Liver (tissue), 9 donors: Measurements from ENCODE around the gene TFDP2. TPM values are rescaled to one million over a fixed set of nuclear protein-coding genes. Genes with fewer than 3 reads are reported as not detected.

Experiments used
- DNase-seq: peaks from one replicate; pipeline ENCODE4 v3.0.0-alpha.2; 2017; ENCODE audit warnings: low spot score
- H3K27ac ChIP-seq, 2 donors: one replicate each; pipeline ENCODE4 v1.7.0; 2013; ENCODE audit warnings: inconsistent platforms in 2 of 2, low read length in 2 of 2, control low read depth in 1 of 2, low read depth in 1 of 2, mild to moderate bottlenecking in 1 of 2
- H3K27me3 ChIP-seq, 4 donors: one replicate each; pipeline versions ENCODE4 v1.6.1 to v1.7.0; 2013; ENCODE audit warnings: low read length in 3 of 4, inconsistent platforms in 1 of 4, mild to moderate bottlenecking in 1 of 4, moderate library complexity in 1 of 4; ENCODE audit not compliant: control insufficient read depth in 4 of 4, insufficient read depth in 4 of 4
- H3K36me3 ChIP-seq, 4 donors: one replicate each; pipeline versions ENCODE4 v1.6.1 to v1.7.0; 2013; ENCODE audit warnings: low read length in 3 of 4, mild to moderate bottlenecking in 3 of 4, low read depth in 1 of 4, moderate library complexity in 1 of 4; ENCODE audit not compliant: control insufficient read depth in 4 of 4, insufficient read depth in 3 of 4
- H3K4me1 ChIP-seq, 4 donors: one replicate each; pipeline versions ENCODE4 v1.6.1 to v1.7.0; 2013; ENCODE audit warnings: low read length in 3 of 4, mild to moderate bottlenecking in 3 of 4, moderate library complexity in 1 of 4; ENCODE audit not compliant: control insufficient read depth in 4 of 4, insufficient read depth in 4 of 4
- H3K4me3 ChIP-seq, 3 donors: one replicate each; pipeline versions ENCODE4 v1.6.1 to v1.7.0; 2013; ENCODE audit warnings: low read length in 3 of 3, control low read depth in 1 of 3, low read depth in 1 of 3, mild to moderate bottlenecking in 1 of 3
- H3K9ac ChIP-seq, 2 donors: one replicate each; pipeline ENCODE4 v1.7.0; 2013; ENCODE audit warnings: low read length in 2 of 2, mild to moderate bottlenecking in 2 of 2, moderate library complexity in 2 of 2, control low read depth in 1 of 2, low read depth in 1 of 2
- H3K9me3 ChIP-seq, 4 donors: one replicate each; pipeline versions ENCODE4 v1.6.1 to v1.7.0; 2013; ENCODE audit warnings: low read length in 3 of 4; ENCODE audit not compliant: control insufficient read depth in 4 of 4
- ATF3 ChIP-seq: IDR thresholded peaks from 2 replicates; pipeline ENCODE4 v1.6.1; 2016; ENCODE audit warnings: antibody characterized with exemption
- EGR1 ChIP-seq, 2 donors: IDR thresholded peaks; 2 replicates each; pipeline ENCODE4 v1.6.1; 2016 to 2018; ENCODE audit warnings: antibody characterized with exemption in 2 of 2, low read depth in 2 of 2
- FOXA1 ChIP-seq: IDR thresholded peaks from 2 replicates; pipeline ENCODE4 v1.6.1; 2016; ENCODE audit warnings: antibody characterized with exemption
- FOXA2 ChIP-seq: IDR thresholded peaks from 2 replicates; pipeline ENCODE4 v1.6.1; 2016; ENCODE audit warnings: antibody characterized with exemption
- HNF4G ChIP-seq: IDR thresholded peaks from 2 replicates; pipeline ENCODE4 v1.6.1; 2016; ENCODE audit warnings: antibody characterized with exemption
- JUND ChIP-seq, 2 donors: IDR thresholded peaks; 2 replicates each; pipeline ENCODE4 v1.6.1; 2016; ENCODE audit warnings: antibody characterized with exemption in 2 of 2
- RAD21 ChIP-seq, 2 donors: IDR thresholded peaks; 2 replicates each; pipeline ENCODE4 v1.6.1; 2016; ENCODE audit warnings: antibody characterized with exemption in 2 of 2, mild to moderate bottlenecking in 2 of 2
- REST ChIP-seq: IDR thresholded peaks from 2 replicates; pipeline ENCODE4 v1.6.1; 2016; ENCODE audit warnings: antibody characterized with exemption, mild to moderate bottlenecking
- RXRA ChIP-seq, 2 donors: IDR thresholded peaks; 2 replicates each; pipeline ENCODE4 v1.6.1; 2017 to 2018; ENCODE audit warnings: antibody characterized with exemption in 2 of 2, mild to moderate bottlenecking in 1 of 2
- SP1 ChIP-seq: IDR thresholded peaks from 2 replicates; pipeline ENCODE4 v1.6.1; 2018; ENCODE audit warnings: antibody characterized with exemption, mild to moderate bottlenecking
- YY1 ChIP-seq: IDR thresholded peaks from 2 replicates; pipeline ENCODE4 v1.6.1; 2016; ENCODE audit warnings: antibody characterized with exemption, mild to moderate bottlenecking
- ZBTB33 ChIP-seq: IDR thresholded peaks from 2 replicates; pipeline ENCODE4 v1.6.1; 2016; ENCODE audit warnings: antibody characterized with exemption
- WGBS: extraction: QIAGEN DNeasy Blood & Tissue Kit; methylation state at CpG from one replicate; pipeline ENCODE4 v1.1.7; 2013; 5-methylcytosine and 5-hydroxymethylcytosine counted together
- polyA plus RNA-seq, 2 donors: library from polyadenylated mRNA; stranded (reverse) in 1 of 2; unstranded in 1 of 2; fragments of 200-250 nt in 1 of 2; fragments of >200 nt in 1 of 2; fragmentation: Nextera tagmentation in 1 of 2; extraction: Ambion mirVana in 1 of 2; gene quantifications; one replicate each; pipeline versions ENCODE4 v1.2.1 to v1.2.3, GENCODE V29; 2013 to 2015
- total RNA-seq, 2 donors: library from RNA; depleted of rRNA; stranded (reverse); fragments of >200 nt; gene quantifications; one replicate each; pipeline ENCODE4 v1.2.3, GENCODE V29; 2014
- TF ChIP-seq, protein P1 (sequence below): fragments of 150-350 bp; IDR thresholded peaks from 2 replicates; pipeline ENCODE4 v1.5.1; 2017; ENCODE audit warnings: improper control_type of control experiment, low read depth, low read length; ENCODE audit not compliant: missing input control
- TF ChIP-seq, protein P2 (sequence below): IDR thresholded peaks from 2 replicates; pipeline ENCODE4 v1.6.1; 2016; ENCODE audit warnings: antibody characterized with exemption
- donor health status: healthy.
- donor health status: healthy.
- donor health status: healthy.
- donor health status: healthy.
- donor health status: healthy.

The TFDP2 gene
- total and polyA plus RNA-seq, 4 donors, result 8.0 to 52.0 (median 29.7) TPM

DNA sequence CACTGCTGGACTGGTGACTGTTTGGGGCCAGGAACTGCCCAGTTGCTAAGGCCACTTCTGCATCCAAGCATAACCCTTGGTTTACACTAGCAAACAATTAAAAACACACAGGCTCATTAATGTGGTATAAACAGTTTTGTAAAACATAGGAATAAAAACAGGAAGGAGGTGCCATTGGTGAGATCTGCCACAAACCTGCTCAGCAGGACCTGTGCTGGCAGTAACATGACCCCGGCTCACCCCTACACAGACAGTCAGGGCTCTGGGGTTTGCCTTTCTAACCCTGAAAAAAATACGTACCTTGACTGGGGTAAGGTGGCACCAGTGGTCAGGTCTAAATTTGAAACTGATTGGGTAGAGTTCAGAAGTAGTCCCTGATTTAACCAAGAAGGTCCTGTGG lies 196.7 kb downstream of the TFDP2 start (continued):
- no peak for TF ChIP-seq ZBTB33

DNA sequence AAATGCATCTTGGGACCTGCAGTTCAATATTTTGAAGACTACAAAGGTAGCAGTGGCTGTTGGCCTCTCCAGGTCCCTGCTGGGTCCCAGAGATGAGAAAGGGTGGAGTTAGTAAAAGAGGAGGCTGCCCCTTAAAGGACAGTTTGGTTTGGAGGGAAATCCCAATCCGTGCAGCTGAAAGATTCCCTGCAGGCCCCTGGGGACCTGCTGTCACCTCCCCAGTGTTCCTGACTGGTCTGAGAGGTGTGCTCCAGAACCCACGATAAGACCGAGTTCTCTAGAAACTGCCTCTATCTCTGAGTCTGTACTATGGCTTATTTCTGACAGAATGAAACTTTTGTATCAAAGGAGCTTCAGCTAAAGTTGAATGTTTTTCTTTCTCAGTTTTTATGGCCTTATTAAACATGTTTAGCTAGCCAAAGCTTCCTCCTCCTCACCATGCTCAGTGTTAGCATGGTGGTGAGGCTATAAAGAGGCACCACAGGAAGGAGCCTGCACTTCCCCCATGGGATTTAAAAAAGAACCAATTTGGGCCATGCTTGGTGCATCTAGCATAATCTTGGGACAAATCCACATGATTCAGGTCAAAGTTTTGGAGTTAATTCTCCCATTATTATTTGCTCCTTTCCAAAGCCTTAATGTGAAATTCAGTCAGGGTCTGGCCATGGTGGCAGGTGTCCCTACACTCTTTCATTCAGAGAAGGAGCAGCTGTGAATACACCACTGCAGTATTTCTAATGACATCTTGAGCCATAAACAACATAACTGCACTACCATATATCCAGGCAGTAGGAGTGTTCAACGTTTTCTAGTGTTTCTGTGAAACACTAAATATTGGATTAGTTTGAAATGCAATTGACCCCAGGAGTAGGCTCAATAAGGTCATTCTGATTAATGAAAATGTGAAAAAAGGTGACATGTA lies 198.5 kb downstream of the TFDP2 start:
- no peak overlapping the region for H3K9ac ChIP-seq
- H3K36me3 ChIP-seq, result peaks cover 5 to 15% (median 6%) of the 10 kb centered on the region in 4 donors
- TF ChIP-seq YY1 (no peak), ATF3 (no peak), ZBTB33 (no peak), HNF4G (no peak), JUND (IDR thresholded peaks at IDR 0.05) (no peak), FOXA1 (no peak)
- no peaks in the 10 kb centered on the region for H3K27me3 ChIP-seq
- H3K4me3 ChIP-seq, result no peak overlapping the region
- H3K9me3 ChIP-seq, result no peaks in the 10 kb centered on the region
- H3K4me1 ChIP-seq, result no peaks in the 10 kb centered on the region
- no peak for DNase-seq
- H3K27ac ChIP-seq, result no peak overlapping the region
- 77% methylated on average over 4 of the region's 4 CpGs for WGBS

DNA sequence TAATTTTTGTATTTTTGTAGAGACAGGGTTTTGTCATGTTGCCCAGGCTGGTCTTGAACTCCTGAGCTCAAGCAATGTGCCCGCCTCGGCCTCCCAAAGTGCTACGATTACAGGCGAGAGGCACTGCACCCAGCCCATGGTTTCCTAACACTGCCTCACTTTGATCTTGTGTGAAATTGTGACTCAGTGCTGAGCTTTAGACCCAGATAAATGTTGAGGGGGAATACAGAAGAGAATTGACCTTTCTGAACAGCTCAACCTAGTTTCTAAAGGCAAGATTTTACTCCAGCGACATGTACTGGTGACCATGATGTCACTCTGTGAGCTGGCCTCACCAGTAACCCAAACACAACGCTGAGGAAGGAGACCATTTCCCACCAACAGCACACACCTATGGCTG lies 199.4 kb downstream of the TFDP2 start:
- TF ChIP-seq REST (no peak), HNF4G (no peak), EGR1 (IDR thresholded peaks at IDR 0.05; ENCODE audit: low read depth in 2 of 2) (no peak), RAD21 (IDR thresholded peaks at IDR 0.05) (no peak), FOXA2 (no peak), ZBTB33 (no peak), SP1 (no peak), RXRA (IDR thresholded peaks at IDR 0.05) (no peak)
- TF ChIP-seq, protein P1, sequence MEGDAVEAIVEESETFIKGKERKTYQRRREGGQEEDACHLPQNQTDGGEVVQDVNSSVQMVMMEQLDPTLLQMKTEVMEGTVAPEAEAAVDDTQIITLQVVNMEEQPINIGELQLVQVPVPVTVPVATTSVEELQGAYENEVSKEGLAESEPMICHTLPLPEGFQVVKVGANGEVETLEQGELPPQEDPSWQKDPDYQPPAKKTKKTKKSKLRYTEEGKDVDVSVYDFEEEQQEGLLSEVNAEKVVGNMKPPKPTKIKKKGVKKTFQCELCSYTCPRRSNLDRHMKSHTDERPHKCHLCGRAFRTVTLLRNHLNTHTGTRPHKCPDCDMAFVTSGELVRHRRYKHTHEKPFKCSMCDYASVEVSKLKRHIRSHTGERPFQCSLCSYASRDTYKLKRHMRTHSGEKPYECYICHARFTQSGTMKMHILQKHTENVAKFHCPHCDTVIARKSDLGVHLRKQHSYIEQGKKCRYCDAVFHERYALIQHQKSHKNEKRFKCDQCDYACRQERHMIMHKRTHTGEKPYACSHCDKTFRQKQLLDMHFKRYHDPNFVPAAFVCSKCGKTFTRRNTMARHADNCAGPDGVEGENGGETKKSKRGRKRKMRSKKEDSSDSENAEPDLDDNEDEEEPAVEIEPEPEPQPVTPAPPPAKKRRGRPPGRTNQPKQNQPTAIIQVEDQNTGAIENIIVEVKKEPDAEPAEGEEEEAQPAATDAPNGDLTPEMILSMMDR, result no peak
- TF ChIP-seq, protein P2, sequence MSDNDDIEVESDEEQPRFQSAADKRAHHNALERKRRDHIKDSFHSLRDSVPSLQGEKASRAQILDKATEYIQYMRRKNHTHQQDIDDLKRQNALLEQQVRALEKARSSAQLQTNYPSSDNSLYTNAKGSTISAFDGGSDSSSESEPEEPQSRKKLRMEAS, result no peak
- no peaks in the 10 kb centered on the region for H3K27me3 ChIP-seq
- no peaks in the 10 kb centered on the region for H3K9me3 ChIP-seq
- H3K4me3 ChIP-seq, result no peak overlapping the region
- H3K4me1 ChIP-seq, result no peaks in the 10 kb centered on the region
- H3K9ac ChIP-seq, result no peak overlapping the region
- H3K36me3 ChIP-seq, result peaks cover 4 to 15% (median 6%) of the 10 kb centered on the region in 4 donors
- H3K27ac ChIP-seq, result no peak overlapping the region
- WGBS, result 95% methylated on average over 6 of the region's 6 CpGs
- DNase-seq, result no peak
